Stimulated activated CD8-positive, alpha-beta memory T cell treated with anti-CD3 and anti-CD28 coated beads, Interleukin-7, amount 100 ng/mL, for 24 hours (primary cell): ENCODE results near the gene GRM2.

ENCODE experiments used
- DNase-seq: peaks from one replicate; pipeline ENCODE4 v3.0.0-alpha.2; 2020; ENCODE audit warnings: low read depth

Gene GRM2

DNA sequence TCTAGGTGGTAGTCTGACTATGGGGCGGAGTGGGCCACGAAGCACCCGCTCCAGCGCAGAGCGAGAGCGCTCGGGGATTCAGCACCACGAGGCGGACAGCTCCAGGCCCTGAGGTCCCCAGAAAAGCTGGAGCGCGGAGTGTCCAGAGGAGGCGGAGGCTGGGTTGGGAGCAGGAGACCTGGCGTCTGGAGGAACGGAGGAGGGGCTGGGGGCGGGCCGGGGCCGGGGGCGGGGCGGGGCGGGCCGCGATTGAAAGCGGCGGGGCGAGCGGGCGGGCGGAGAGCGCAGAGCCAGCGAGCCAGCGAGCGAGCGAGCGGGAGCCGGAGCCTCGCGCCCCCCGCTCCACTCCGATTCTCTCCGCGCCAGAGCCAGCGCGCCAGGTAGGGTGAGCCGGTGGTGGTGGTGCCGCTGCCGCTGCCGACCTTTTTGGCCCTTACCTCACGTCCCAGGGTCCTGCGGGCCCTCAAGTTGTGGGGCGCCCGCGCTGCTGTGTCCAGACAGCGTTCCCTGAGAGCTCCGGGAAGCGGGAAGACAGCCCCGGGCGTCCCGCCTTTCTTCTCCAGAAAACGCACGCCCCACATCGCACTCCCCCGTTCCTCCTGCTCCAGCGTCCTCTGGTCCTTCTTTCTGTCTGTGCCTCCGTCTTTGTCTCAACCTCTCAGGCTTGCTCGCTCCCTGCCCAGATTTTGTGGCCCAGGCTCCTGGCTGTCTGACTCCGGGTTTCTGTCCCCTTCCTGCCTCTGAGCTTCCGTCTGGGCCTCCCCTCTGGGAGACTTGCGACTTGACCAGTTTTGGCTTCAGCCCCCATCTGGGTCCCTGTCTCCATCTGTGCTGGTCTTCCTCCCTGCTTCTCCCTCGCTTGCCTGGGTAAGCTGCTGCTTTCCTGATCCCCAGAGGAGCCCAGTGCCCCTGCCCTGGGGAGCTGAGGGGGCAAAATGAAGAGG is at the start of gene GRM2:
TSS of gene GRM2 (plus strand) at position 281 of the 944 bp plus-strand sequence. CDS start 1,916 bp downstream, outside the sequence.
- DNase-seq, result no peak

- DNase-seq, result no peak
Measured at GRCh38 chr3:51657234-51657633, 49.6 kb upstream of the GRM2 start.

GRCh38 chr3:51659942-51660341 is 46.9 kb upstream of the GRM2 start:
- DNase-seq, result no peak

- DNase-seq, result no peak
Measured at GRCh38 chr3:51662456-51662855, 44.4 kb upstream of the GRM2 start.

DNA sequence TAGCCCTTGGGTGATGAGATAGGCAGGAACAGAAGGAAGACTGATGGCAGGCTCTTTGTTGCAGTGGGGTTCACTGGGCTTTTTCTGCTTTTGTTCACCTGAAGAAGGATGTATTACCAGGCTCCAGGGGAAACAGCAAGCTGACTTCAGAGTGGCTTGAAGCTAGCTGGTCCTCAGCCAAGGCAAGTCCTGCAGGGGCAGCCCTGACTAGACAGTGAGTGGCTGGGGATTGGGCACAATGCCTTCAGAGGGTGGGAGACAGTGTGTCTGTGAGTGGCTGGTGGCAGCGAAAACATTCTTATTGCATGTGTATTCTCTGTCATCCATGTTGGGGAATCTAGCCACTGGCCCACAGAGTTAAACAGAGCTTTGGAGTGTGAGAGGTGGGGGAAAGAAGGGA is 38.1 kb upstream of the GRM2 start:
- no peak for DNase-seq

GRCh38 chr3:51669241-51670052 is 37.4 kb upstream of the GRM2 start:
- peak; percentile 70 for DNase-seq

DNA sequence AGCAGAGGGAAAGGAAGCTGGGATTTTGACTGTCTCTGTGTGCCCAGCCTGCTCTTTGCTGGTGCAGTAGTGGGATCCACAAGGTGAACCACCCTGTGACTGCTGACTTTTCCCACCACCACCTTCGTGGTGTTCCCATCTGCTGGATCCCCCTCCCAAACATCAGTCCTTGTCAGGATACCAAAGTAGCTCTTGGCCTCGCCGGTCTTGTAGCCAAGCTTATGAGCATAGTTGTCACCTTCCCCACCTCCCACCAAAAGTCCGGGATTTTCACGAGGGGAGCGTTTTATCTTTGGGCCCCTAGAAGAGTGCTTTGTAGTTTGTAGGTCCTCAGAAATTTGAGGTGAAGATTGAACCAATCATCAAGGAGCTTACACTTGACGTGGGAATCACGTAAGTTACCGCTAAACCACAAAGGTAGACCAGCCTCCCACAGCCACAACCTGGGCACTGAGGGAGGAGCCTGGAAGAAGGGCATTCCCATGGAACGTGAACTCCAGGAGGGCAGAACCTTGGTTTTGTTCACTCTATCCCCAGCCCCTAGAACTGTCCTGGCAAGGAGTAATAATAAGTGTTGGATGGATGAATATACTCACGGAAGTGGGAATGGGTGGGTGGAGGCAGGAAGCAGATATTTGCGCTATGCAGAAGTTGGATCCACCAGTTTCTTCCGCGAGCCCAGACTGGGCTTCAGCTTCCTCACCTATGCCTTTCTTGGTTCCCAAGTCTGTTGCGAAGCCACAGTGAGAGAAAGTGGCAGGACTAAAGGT is 36.6 kb upstream of the GRM2 start:
- no peak for DNase-seq

GRCh38 chr3:51670823-51671733 is 35.8 kb upstream of the GRM2 start, which contains the start of gene TEX264:
TSS of gene TEX264 (plus strand) at chr3:51671252. CDS start at chr3:51674305, 3,053 bp downstream.
- DNase-seq, result peak; percentile 74

DNA sequence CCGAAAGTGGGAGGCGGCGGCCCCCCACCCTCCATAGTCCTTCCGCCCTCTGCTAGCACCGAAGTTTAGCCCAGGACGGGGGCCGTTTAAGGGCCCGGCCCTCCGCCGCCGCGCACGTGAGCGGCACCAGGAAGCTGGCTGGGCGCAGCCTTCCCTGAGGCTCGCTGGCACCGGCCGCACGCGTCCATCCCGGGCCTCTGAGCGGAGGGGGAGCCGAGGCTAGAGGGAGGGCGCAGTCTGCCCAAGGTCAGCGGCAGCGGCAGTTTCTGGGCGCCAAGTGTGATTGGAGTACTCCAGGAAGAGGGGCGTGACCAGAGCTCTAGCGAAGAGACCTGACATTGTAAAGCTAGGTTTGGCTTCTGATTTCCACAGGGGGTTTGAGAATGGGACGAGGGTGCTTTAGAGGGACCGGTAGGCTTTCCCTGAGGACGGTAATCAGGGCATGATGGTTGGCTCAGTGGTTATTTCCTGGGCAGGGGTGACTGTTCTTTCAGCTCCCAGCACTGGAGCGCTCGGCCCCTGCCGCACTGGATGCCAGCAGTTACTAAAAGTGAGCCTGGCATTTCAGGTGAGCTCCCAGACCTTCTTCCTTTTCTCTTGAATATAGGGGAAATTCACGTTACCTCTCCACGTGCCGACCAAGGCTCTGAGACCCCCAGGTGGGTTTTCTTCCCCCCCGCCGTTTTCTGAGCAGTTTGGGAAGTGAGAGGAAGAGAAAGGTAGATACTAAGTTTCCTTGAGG is 35.0 kb upstream of the GRM2 start:
- DNase-seq, result peak; percentile 38

DNA sequence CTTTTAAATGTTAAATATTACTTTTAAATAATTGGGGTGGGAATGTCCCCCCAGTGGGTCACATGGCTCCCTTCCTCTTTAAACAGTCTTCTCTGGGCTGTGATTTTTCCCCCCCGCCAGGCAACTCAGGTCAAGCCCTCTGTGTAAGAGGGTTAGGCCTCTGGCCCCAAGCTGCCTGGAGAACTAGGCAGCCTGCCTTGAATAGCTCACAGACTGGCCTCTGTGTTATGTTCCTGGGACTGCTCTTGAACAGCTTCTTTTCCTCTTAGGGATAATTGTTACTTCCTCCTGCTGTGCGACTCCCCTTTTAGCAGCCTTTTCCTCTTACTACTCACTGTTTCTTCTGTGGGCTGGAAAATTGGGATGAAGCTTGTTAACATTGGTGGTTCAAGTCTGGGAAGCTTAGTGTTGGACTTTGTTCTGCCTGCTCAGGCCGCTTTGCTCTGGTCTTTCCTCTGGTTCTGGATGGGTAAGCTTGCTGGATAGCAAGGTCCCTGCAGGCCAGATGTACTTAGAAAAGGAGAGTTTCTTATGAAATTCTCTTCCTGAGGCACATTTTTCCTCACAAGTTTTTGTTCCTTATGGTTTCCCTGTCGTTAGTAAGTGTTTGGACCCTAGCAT is 33.6 kb upstream of the GRM2 start:
- no peak for DNase-seq

- DNase-seq, result no peak
Measured at GRCh38 chr3:51673802-51674654, 32.8 kb upstream of the GRM2 start.

DNA sequence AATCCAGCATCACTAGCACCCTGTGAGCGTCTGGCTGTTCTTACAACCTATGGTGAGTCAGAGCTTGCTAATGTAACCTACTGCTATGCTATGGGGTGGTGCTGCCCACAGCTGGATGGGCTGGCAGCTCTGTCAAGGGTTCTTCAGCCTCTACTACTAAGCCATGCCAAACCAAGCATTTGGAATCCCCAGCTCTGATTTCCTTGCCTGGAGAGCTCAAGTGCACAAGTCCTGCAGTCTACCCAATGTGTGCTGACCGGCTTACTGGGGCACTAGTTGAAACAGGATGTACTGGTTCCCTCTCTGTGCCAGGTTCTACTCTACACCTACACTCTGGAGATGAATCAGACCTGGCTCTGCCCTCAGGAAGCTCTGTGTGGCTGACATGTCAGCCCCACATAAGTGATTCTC is 31.7 kb upstream of the GRM2 start:
- no peak for DNase-seq

- no peak for DNase-seq
Measured at GRCh38 chr3:51676102-51676640, 30.7 kb upstream of the GRM2 start.

DNA sequence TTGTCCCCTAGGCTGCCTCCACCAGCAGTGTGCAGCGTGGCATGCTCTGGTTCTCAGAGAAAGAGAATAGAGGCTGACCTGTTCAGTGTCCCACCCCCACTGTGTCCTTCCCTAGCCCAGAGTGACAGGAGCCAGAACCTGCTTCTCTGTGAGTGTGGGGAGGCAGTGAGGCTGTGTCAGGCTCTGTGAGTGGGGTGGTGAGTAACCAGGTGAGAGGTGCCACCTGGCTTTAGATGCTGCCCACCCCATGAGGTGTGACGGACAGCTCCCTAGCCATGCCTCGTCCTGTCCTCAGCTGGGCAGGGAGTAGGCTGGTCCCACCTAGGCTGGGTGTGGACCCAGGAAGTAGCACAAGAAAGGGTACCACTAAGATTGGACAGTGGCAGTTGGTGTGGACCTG is 29.5 kb upstream of the GRM2 start:
- no peak for DNase-seq

GRCh38 chr3:51678186-51678585 is 28.7 kb upstream of the GRM2 start:
- DNase-seq, result no peak

DNA sequence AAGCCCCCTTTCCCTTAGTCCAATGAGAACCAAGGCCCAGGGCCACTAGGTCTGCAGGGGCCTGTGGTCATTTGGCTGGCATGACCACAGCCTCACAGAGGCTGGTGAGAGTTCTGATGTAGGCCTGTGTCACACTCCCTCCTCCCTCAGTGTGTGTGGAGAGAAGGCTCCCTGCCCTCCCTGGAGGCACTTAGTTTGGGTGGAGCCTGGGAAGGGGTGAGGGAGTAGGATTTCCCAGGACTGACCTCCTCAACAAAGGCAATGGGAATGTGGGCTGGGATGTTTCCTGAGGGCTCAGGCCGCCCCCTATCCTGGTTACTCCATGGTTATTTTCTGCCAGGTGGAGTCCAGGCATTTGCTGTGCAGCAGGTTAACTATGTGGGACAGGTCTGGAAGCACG is 28.2 kb upstream of the GRM2 start:
- DNase-seq, result no peak

DNA sequence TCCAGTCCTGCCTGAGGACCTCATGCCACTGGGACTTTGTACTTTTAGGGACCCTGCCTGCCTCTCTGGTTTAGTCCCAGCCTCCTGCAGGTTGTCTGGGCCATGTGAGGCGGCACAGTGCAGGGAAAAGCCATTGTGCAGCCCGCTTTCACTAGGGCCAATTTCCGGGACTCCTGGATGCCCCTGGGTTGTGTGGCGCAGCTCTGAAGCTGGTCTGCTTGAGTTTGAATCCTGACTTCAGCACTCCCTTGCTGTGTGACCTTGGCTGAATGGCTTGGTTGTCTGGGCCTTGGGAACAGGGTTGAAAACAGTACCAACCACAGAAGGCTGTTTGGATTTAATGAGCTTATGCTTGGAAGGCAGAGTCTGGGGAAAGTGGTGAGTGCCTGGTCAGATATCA is 27.6 kb upstream of the GRM2 start:
- DNase-seq, result no peak

GRCh38 chr3:51679777-51680176 is 27.1 kb upstream of the GRM2 start:
- DNase-seq, result no peak

DNA sequence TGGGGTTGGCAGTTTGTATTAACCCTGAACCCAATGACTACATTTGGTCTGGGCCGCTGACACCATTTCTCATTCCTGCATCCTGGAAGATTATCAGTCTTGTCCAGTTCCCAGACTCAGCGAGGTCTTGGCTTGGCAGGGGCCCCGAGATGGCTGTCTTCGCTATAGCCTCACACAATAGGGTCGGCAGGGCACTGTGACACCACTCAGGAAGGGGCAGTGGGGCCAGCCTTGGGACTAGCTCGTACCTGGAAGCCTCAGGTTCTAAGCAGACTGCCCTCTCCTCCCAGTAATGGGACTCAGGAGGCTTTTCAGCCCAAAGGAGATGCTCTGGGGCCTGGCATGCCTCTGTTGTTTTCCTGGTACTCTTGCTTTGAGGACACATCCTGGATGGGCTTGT is 26.7 kb upstream of the GRM2 start:
- no peak for DNase-seq
